ENCODE results near the gene GRIN3B. TPM values are rescaled to one million over a fixed set of nuclear protein-coding genes. Genes with fewer than 3 reads are reported as not detected.
A peak's percentile ranks its signal among the peaks of the same experiment; 100 is the strongest.

Gene GRIN3B
- polyA plus RNA-seq, 1 of the 3 experiments (the other 2 are of a cell fraction): 1.5 TPM

DNA sequence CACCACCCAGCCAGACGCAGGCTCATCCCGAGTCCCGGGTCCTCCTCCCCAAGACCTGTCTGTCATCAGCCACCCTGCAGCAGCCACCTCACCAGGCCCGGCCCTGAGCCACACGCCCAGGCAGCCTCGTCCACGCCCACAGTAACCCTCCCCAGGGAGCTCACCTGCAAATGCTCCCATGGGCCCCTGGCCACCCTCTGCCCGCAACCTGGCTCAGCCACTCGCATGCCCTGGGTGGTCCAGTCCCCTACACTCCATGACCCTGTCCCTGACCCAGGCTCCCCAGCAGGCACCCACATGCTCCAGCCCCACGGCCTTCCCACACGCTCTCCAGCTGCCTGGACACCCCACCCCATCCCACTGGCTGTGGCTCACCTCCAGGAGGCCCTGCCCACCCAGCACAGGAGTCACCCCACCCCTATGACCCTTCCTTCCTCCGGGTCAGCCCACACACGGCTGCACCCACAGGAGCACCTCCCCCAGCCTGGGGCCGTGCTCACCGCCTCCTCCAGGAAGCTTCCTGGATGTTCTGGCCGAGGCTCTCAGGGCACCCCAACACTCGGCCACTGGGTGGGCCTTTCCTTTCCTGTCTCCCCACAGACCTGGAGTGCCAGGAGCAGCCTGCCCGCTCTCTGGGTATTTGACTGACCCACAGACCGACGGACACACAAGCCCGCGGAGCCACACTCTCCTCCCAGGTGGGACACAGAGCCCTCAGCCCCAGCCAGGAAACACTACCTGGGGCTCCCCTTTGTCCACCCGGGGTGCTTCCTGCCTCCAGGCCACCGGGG lies 17.1 kb downstream of the GRIN3B start:
- Histone ChIP-seq H3K9me3 (no peaks in the 10 kb centered on the region), H3K4me1 (ENCODE audit: control insufficient read depth in 1 of 2, insufficient read depth in 2 of 2, low read depth in 1 of 2, low read length in 1 of 2) (peaks cover 13 to 26% of the 10 kb centered on the region in 2 experiments; a peak in 1 of 4 replicates), H3K9ac (no peak overlapping the region), H2AFZ (ENCODE audit: low read depth) (no peak overlapping the region), H3K4me2 (peak overlapping the region; percentile 97; the same call in 1 of the 2 replicates), H3K79me2 (ENCODE audit: insufficient read depth) (peaks cover 74% of the 10 kb centered on the region), H4K20me1 (ENCODE audit: insufficient read depth) (peaks cover 71% of the 10 kb centered on the region), H3K27ac (ENCODE audit: low read depth in 2 of 2, low read length in 1 of 2) (no peak overlapping the region), H3K27me3 (ENCODE audit: insufficient read depth) (no peaks in the 10 kb centered on the region), H3K36me3 (replicated peaks in 1 of 2; ENCODE audit: control insufficient read depth in 1 of 2, insufficient read depth in 2 of 2, low read length in 1 of 2) (peaks cover 0 to 20% of the 10 kb centered on the region in 2 experiments), H3K9me2 (no peaks in the 10 kb centered on the region), H3F3A (replicated peaks; ENCODE audit: insufficient read depth) (peaks cover 8% of the 10 kb centered on the region), H3K4me3 (ENCODE audit: low read depth in 2 of 2, low read length in 1 of 2) (no peak overlapping the region)
- 83% methylated on average over 14 of the region's 24 CpGs for WGBS (ENCODE audit: low lambda C conversion rate)
- DNase-seq: no peak
- TF ChIP-seq EZH2phosphoT487 (IDR thresholded peaks at IDR 0.05; ENCODE audit: borderline replicate concordance, low read depth): no peak
- TF ChIP-seq FOXJ3 (CRISPR knock-in tag; IDR thresholded peaks at IDR 0.05): no peak
- TF ChIP-seq CHD2 (IDR thresholded peaks at IDR 0.05; ENCODE audit: low read length, partially characterized antibody): no peak
- ChIA-PET CTCF (interaction anchor here (1.6 kb wide), 1 partner anchor 154 kb away, joined by 5 read pairs; no protein-coding TSS in a partner anchor), POLR2A (no interaction called here)

DNA sequence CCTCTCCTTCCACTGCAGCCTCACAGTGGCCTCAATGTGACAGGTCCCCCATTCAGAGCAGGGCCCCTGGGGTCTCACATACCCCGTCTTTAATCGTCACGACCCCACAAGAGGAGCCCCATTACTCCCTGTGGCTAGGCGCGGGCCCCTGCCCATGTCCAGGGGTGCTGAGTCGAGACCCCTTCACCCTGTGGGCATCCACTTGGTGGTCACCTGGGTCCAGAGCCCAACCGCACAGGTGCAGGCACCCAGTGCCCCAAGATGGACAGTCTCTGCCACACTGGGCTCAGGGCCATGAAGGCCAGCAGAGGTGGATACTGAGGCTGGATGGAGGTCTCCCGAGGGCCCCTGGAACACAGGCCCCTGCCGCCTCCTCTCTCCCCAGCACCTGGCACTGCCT lies 17.7 kb downstream of the GRIN3B start:
- no peaks in the 10 kb centered on the region for H3K27me3 ChIP-seq (ENCODE audit: insufficient read depth)
- no peaks in the 10 kb centered on the region for H3K9me2 ChIP-seq
- H2AFZ ChIP-seq (ENCODE audit: low read depth): no peak overlapping the region
- peaks cover 70% of the 10 kb centered on the region for H4K20me1 ChIP-seq (ENCODE audit: insufficient read depth)
- no CpG with 5 or more reads among the region's 9 CpGs for WGBS (ENCODE audit: low lambda C conversion rate)
- no peak for DNase-seq
- peaks cover 74% of the 10 kb centered on the region for H3K79me2 ChIP-seq (ENCODE audit: insufficient read depth)
- H3K4me3 ChIP-seq (ENCODE audit: low read depth in 2 of 2, low read length in 1 of 2): no peak overlapping the region
- H3K4me2 ChIP-seq: peak overlapping the region; percentile 97; the same call in 1 of the 2 replicates
- no peak overlapping the region for H3K27ac ChIP-seq (ENCODE audit: low read depth in 2 of 2, low read length in 1 of 2)
- TF ChIP-seq MEF2A (IDR thresholded peaks at IDR 0.05; ENCODE audit: borderline replicate concordance, low read depth): no peak
- no peak for TF ChIP-seq RXRA (IDR thresholded peaks at IDR 0.05; ENCODE audit: borderline replicate concordance, low read depth)
- TF ChIP-seq RAD21 (IDR thresholded peaks at IDR 0.05; ENCODE audit: low read length): no peak
- TF ChIP-seq USF2 (IDR thresholded peaks at IDR 0.05; ENCODE audit: borderline replicate concordance, low read depth, low read length): no peak
- no peak overlapping the region for H3K9ac ChIP-seq
- peaks cover 14% of the 10 kb centered on the region for H3F3A ChIP-seq (replicated peaks; ENCODE audit: insufficient read depth)
- H3K36me3 ChIP-seq (replicated peaks in 1 of 2; ENCODE audit: control insufficient read depth in 1 of 2, insufficient read depth in 2 of 2, low read length in 1 of 2): peaks cover 0 to 17% of the 10 kb centered on the region in 2 experiments
- H3K9me3 ChIP-seq: no peaks in the 10 kb centered on the region
- H3K4me1 ChIP-seq (ENCODE audit: control insufficient read depth in 1 of 2, insufficient read depth in 2 of 2, low read depth in 1 of 2, low read length in 1 of 2): peaks cover 13 to 26% of the 10 kb centered on the region in 2 experiments; a peak in 1 of 4 replicates
- POLR2A ChIA-PET: no interaction called here
- CTCF ChIA-PET: interaction anchor here (2.2 kb wide), 1 partner anchor 64 kb away, joined by 7 read pairs; no protein-coding TSS in a partner anchor

DNA sequence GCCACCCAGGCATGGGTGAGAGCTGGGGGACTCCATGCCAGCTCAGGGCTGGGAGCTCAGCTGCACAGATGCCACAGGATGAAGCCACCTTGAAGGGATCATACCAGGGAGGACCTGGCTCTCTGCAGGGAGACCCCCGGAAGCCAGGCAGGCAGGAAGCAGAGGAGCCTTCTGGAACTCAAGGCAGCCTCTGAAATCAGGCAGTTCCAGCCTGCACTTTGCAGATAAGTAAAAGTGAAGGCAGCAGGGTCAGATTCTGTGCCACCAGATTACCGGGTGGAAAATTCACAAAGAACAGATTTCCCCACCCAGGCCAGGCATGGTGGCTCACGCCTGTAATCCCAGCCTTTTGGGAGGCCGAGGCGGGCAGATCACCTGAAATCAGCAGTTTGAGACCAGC lies 18.2 kb downstream of the GRIN3B start:
- ChIA-PET CTCF (interaction anchor here (0.7 to 2.2 kb wide), 5 partner anchors 12 to 226 kb away, joined by 3 to 7 read pairs (median 3); no protein-coding TSS in a partner anchor), POLR2A (no interaction called here)
- no peak for DNase-seq
- Histone ChIP-seq H2AFZ (ENCODE audit: low read depth) (no peak overlapping the region), H3K4me1 (ENCODE audit: control insufficient read depth in 1 of 2, insufficient read depth in 2 of 2, low read depth in 1 of 2, low read length in 1 of 2) (peaks cover 13 to 26% of the 10 kb centered on the region in 2 experiments; a peak in 1 of 4 replicates), H3F3A (replicated peaks; ENCODE audit: insufficient read depth) (peaks cover 18% of the 10 kb centered on the region), H3K79me2 (ENCODE audit: insufficient read depth) (peaks cover 70% of the 10 kb centered on the region), H3K9ac (no peak overlapping the region), H3K36me3 (replicated peaks in 1 of 2; ENCODE audit: control insufficient read depth in 1 of 2, insufficient read depth in 2 of 2, low read length in 1 of 2) (peaks cover 0 to 12% of the 10 kb centered on the region in 2 experiments), H3K27me3 (ENCODE audit: insufficient read depth) (no peaks in the 10 kb centered on the region), H3K27ac (ENCODE audit: low read depth in 2 of 2, low read length in 1 of 2) (no peak overlapping the region), H3K9me3 (no peaks in the 10 kb centered on the region), H3K4me3 (ENCODE audit: low read depth in 2 of 2, low read length in 1 of 2) (no peak overlapping the region; a peak in 1 of 4 replicates), H3K4me2 (peak overlapping the region; percentile 97; the same call in 1 of the 2 replicates), H4K20me1 (ENCODE audit: insufficient read depth) (peaks cover 65% of the 10 kb centered on the region), H3K9me2 (no peaks in the 10 kb centered on the region)
- 91% methylated on average over 5 of the region's 5 CpGs for WGBS (ENCODE audit: low lambda C conversion rate)
- TF ChIP-seq REST (IDR thresholded peaks at IDR 0.05; ENCODE audit: low read depth, low read length) (no peak), IRF3 (IDR thresholded peaks at IDR 0.05; ENCODE audit: low read depth, low read length) (no peak), FOXJ3 (CRISPR knock-in tag; IDR thresholded peaks at IDR 0.05) (no peak), USF2 (IDR thresholded peaks at IDR 0.05; ENCODE audit: borderline replicate concordance, low read depth, low read length) (no peak), EZH2phosphoT487 (IDR thresholded peaks at IDR 0.05; ENCODE audit: borderline replicate concordance, low read depth) (no peak)
- TF ChIP-seq, protein P1, sequence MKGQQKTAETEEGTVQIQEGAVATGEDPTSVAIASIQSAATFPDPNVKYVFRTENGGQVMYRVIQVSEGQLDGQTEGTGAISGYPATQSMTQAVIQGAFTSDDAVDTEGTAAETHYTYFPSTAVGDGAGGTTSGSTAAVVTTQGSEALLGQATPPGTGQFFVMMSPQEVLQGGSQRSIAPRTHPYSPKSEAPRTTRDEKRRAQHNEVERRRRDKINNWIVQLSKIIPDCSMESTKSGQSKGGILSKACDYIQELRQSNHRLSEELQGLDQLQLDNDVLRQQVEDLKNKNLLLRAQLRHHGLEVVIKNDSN (IDR thresholded peaks at IDR 0.05; ENCODE audit: borderline replicate concordance, low read depth): no peak
